HG02759 (cell line): ENCODE results near the gene FAF1.
"Not testable (repeated sequence)": the region's sequence is repeated elsewhere in the genome, so short reads cannot be mapped to it uniquely, and the experiment has no call there.

Experiments used
- ATAC-seq: cut with Tn5 transposase; IDR thresholded peaks from one replicate; pipeline ENCODE4 v1.9.1; 2021; ENCODE audit warnings: mild to moderate bottlenecking, moderate library complexity; ENCODE audit not compliant: unreplicated experiment

Gene FAF1

GRCh38 chr1:50858761-50859160 is 101.3 kb downstream of the FAF1 start:
- no peak for ATAC-seq

- no peak for ATAC-seq
Observed at GRCh38 chr1:50857702-50858101, 102.4 kb downstream of the FAF1 start.

GRCh38 chr1:50853325-50853724 is 106.7 kb downstream of the FAF1 start:
- ATAC-seq = no peak

GRCh38 chr1:50852889-50853288 is 107.2 kb downstream of the FAF1 start:
- ATAC-seq = no peak

- ATAC-seq = no peak
Observed at GRCh38 chr1:50851466-50851865, 108.6 kb downstream of the FAF1 start.

GRCh38 chr1:50851034-50851433 is 109.0 kb downstream of the FAF1 start:
- ATAC-seq = no peak

- ATAC-seq = no peak
Observed at GRCh38 chr1:50847303-50847702, 112.8 kb downstream of the FAF1 start.

GRCh38 chr1:50846224-50846839 is 113.7 kb downstream of the FAF1 start:
- no peak for ATAC-seq

- no peak for ATAC-seq
Observed at GRCh38 chr1:50841791-50842387, 118.2 kb downstream of the FAF1 start.

- no peak for ATAC-seq
Observed at GRCh38 chr1:50836117-50836516, 124.0 kb downstream of the FAF1 start.

GRCh38 chr1:50833216-50833615 is 126.9 kb downstream of the FAF1 start:
- ATAC-seq = no peak

- ATAC-seq = no peak
Observed at GRCh38 chr1:50832167-50832566, 127.9 kb downstream of the FAF1 start.

GRCh38 chr1:50831300-50832061 is 128.6 kb downstream of the FAF1 start:
- ATAC-seq = no peak

GRCh38 chr1:50830621-50831020 is 129.4 kb downstream of the FAF1 start:
- ATAC-seq = no peak

GRCh38 chr1:50829014-50829958 is 130.8 kb downstream of the FAF1 start:
- no peak for ATAC-seq

- no peak for ATAC-seq
Observed at GRCh38 chr1:50827546-50827945, 132.5 kb downstream of the FAF1 start.

GRCh38 chr1:50826792-50827191 is 133.3 kb downstream of the FAF1 start:
- not testable (repeated sequence) for ATAC-seq

- no peak for ATAC-seq
Observed at GRCh38 chr1:50822035-50822776, 137.9 kb downstream of the FAF1 start.

- ATAC-seq = no peak
Observed at GRCh38 chr1:50820545-50820944, 139.5 kb downstream of the FAF1 start.

GRCh38 chr1:50812346-50812745 is 147.7 kb downstream of the FAF1 start:
- ATAC-seq = no peak
